Stimulated activated CD4-positive, alpha-beta T cell treated with anti-CD3 and anti-CD28 coated beads, Interleukin-15, amount 100 ng/mL, for 1 hour (primary cell): ENCODE measurements around the gene PFN1.
"Not testable (repeated sequence)": the region's sequence is repeated elsewhere in the genome, so short reads cannot be mapped to it uniquely, and the experiment has no call there.

Experiments used
- DNase-seq, 2 donors: peaks; one replicate each; pipeline ENCODE4 v3.0.0-alpha.2; 2020; ENCODE audit warnings: low read depth in 1 of 2, low spot score in 1 of 2

PFN1 gene

DNA sequence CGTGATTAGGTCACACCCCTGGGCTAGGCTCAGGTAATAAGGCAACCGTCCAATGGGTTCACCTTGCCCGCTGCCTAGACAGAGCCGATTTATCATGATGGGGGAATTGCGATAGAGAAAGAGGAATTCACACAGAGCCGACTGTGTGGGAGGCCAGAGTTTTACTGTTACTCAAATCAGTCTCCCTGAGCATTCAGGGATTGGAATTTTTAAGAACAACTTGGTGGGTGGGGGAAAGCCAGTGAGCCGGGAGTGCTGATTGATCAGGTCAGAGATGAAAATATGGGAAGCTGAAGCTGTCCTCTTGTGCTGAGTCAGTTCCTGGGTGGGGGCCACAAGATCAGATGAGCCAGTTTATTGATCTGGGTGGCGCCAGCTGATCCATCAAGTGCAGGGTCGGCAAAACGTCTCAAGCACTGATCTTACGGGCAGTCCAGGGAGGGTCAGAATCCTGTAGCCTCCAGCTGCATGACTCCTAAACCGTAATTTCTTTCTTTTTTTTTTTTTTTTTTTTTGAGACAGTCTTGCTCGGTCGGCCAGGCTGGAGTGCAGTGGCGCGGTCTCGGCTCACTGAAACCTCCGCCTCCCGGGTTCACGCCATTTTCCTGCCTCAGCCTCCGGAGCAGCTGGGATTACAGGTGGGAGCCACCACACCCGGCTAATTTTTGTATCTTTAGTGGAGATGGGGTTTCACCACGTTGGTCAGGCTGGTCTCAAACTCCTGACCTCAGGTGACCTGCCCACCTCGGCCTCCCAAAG lies 21.6 kb downstream of the PFN1 start:
- not testable (repeated sequence) for DNase-seq

DNA sequence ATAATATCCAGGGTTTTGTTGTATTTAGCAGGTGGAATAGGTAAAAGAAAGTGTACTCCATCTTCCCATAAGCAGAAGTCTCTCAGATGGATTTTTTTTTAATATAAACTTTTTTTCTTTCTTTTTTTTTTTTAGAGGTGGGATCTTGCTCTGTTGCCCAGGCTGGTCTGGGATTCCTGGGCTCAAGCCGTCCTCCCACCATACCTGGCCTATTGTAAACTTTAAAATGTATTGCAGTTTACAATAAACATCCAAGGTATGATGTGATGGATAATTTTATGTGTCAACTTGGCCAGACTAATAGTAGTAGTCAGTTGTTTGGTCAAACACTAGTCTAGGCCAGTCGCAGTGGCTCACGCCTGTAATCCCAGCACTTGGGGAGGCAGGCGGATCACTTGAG lies 27.0 kb downstream of the PFN1 start:
- DNase-seq = no peak

DNA sequence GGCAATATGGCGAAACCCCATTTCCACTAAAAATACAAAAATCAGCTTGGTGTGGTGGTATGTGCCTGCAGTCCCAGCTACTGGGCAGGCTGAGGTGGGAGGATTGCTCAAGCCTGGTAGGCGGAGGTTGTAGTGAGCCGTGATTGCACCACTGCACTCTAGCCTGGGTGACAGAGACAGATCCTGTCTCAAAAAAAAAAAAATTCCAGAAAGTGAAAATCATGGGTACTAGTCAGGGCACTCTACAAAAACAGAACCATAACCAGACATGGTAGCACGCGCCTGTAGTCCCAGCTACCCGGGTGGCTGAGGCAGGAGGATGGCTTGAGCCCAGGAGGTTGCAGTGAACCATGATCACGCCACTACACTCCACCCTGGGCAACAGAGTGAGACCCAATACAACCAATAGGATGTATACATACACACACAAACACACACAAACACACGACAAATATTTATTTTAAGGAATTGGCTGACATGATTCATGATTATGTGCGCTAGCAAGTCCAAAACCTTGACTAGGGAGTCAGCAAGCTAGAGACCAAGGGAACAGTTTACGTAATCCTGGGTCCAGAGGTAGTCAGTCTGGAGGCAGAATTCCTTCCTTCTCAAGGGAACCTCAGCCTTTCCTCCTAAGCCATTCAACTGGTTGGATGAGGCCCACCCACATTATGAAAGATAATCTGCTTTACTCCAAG lies 27.8 kb downstream of the PFN1 start:
- DNase-seq = no peak

DNA sequence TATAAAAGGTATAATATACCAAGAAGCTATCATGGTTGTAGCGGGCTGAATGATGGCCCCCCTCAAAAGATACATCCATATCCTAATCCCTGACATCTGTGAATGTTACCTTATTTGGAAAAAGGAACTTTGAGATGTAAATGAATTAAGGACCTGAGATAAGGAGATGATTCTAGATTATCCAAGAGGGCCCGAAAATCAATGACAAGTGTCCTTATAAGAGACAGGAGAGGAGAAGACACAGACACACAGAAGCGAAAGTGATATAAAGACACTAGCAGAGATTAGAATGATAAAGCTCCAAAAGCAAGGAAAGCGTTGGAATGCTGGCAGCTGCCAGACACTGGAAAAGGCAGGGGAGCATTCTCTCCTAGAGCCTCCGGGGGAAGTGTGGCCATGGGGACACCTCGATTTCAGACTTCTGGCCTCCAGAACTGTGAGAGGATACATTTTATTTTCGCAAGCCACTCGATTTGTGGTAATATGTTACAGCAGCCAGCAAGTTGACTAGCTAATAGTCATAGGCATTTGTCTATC lies 28.8 kb downstream of the PFN1 start:
- no peak for DNase-seq

DNA sequence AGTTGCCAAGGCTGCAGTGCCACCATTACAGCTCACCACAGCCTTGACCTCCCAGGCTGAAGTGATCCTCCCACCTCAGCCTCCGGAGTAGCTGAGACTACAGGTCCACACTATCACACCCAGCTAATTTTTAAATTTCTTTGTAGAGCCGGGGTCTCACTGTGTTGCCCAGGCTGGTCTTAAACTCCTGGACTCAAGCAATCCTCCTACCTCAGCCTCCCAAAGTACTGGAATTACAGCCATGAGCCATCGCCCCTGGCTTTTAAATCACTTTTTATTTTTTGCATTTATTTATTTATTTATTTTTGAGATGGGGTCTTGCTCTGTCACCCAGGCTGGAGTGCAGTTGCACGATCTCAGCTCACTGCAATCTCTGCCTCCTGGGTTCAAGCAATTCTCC lies 33.8 kb downstream of the PFN1 start:
- not testable (repeated sequence) for DNase-seq

DNA sequence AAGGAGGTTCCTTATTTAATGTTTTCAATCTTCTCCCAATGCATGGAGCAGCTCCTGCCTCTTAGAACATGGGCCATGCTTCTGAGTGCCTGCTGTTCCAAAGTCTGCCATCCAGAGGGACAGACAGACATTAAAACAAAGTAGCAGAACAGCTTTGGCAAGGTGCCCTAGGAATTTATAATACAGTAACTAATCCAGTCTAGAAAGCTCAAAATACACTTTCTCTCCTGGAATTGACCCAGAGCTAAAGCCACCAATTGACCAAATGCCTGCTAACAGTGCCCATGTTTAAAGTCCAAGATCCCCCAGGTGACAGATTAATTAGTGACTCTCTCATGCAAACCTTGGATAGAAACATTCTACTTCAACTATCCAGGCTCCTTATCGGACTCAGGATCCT lies 34.3 kb downstream of the PFN1 start:
- DNase-seq = no peak

DNA sequence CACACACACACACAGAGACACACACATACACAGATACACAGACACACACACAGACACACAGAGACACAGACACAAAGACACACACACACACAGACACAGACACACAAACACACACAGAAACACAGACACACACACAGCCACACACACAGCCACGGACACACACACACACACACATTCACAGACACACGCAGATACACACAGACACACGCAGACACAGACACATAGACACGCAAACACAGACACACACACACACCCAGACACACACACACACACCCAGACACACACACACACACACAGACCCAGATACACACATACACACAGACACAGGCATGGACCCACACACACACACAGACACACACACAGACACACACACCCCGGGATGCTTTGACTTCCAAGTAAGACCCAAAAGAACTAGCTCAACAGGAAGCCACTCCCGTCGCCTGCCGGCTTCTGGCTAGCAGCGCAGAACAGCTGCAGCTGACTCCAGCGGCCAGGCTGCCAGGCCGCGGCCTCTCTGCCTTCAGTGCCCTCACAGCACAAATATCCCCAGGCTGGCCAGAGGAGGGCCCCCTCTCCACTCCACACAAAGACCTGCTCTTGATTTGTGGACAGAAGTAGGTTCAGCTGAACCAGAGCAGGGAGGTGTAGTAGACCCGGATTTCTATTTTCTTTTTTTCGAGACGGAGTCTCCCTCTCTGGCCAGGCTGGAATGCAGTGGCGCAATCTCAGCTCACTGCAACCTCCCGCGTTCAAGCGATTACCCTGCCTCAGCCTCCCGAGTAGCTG lies 39.4 kb downstream of the PFN1 start:
- peak; percentile 54 to 61 for DNase-seq

DNA sequence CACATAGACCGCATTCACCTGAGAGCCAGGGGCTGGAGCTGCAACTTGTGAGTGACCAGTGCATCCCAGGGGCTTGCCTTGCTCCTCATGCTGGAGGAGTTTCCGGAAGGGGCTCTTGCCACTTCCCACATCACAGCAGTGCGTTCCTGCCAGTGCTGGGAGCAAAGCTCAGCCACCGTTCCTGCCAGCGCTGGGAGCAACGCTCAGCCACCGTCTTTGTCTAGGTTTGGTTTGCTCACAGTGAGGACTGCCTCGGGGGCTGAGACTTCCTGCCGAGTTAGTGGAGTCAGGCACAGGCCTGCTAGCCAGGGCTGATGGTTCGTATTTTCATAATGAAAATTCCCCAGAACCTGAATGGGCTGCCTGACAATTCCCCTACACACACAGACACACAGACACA lies 40.0 kb downstream of the PFN1 start:
- DNase-seq = no peak

DNA sequence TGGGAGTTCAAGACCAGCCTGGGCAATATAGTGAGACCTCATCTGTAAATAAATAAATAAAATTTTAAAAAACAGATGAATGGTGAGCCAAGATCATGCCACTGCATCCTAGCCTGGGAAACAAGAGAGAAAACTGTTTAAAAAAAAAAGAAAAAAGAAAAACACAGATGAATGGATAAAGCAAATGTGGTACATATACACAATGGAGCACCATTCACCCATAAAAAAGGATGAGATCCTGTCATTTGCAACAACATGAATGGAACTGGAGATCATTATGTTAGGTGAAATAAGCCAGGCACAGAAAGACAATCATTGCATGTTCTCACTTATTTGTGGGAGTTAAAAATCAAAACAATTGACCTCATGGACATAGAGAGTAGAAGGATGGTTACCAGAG lies 41.7 kb downstream of the PFN1 start:
- DNase-seq = not testable (repeated sequence)

DNA sequence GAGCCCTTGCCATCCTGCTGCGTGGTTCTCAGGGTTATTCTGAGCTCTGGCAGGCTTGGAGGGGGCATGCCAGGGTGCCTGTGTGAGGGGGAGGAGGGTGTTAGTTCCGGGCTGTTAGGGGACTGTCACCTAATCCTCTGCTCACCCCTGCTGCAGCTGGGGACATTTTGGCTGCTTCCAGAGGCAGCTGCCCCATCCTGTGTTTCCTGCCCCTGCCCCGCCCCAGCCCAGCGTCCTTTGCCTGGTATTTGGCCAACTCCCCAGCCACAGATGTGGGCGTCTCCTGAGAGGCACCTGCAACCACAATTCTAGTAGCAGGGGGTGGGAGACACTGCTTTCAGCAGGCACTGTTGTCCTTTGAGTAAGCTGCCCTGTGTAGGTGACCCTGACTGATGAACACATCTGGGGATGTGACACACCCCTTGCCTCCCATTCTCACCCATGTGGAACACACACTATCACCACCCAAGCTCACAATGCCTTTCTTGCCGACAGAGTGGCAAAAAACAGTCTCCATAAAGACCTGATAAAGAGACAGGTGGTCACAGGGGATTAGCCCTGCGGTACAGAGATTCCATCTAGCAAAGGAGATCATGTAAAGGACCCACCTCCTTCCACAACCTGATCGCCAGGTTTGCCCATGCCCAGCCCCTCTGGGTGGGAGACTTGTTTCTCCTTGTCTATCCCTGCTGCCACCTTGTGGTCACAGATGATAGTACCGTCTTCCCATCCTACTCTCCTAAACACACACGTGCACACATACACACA lies 45.1 kb downstream of the PFN1 start, which contains the start of gene CHRNE:
TSS of gene CHRNE (minus strand) at position 48 of the 768 bp plus-strand sequence. CDS start at position 13, 35 bp downstream.
- peak; percentile 31 to 35 for DNase-seq

DNA sequence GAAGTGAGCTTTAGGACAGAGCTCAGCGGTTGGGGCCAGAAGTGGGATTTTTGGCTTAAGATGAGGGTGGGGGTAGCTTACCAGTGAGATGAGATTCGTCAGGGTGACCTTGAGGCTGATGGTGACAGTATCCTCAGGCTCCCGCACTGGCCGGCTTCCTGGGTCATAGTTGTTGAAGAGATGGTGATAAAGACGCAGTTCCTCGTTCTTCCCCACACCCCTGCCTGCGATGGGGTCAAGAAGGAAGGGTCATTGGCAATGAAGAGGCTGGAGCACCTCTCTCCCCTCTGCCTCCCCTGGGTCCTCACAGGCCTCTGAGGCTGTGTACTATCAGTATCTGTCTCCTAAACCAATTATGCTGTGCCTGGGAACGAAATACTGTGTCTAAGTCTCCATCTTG lies 45.8 kb downstream of the PFN1 start:
- no peak for DNase-seq

DNA sequence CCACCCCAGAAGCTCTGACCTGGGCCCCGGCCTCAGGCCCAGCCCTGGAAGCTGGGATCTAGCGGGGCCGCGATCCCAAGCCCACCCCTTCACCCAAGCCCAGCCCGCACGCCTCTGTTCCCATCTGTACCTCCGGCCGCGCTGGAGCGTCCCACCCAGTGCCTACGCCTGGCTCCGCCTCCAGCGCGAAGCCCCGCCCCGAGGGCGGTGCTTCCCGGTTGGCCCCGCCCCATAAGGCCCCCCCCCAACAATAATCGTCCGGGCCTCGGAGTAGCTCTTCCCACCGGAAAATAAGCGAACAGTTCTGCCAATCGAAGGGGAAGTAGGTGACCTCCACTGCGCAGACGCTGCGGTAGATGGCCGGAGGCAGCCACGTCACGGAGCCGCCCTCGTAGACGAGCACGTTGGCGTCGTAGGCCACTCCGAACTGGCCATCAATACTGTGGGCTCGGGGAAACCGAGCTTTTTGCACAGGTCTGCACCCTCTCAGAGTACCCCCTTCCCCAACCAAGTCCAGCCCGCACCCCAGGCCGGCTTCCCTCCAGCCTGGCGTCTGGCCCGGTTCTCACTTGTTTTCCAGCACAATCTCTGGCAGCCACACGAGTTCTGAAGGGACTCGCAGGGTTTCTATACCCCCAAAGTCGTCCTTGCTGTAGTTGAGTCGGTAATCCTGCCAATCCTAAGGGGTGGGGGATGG lies 46.5 kb downstream of the PFN1 start:
- peak in 1 of 2 donors; percentile 17 for DNase-seq

DNA sequence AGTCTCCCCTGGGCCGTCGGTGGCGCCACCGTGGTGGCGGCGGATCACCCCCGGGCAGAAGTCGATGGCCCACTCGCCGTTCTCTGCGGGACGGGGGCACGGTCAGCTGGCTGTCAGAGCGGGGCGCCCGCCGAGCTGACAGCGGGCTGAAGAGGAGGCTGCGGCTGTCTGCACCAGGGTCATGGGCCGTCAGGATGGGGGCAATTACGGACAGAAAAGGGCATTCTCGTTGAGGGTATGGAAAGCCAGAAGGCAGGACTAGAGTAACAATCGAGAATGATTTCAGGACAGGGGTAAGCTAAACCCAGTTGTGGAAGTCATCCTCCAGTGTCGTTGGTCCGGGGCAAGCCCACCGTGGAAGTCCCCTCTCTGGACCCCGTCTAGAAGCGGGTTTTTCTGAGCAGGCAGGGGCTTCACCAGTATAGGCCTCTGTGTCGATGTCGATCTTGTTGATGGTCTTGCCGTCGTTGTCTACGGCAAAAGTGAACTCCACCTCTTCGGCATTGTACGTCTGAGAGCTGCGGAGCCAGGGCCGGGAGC lies 47.2 kb downstream of the PFN1 start:
- no peak for DNase-seq

DNA sequence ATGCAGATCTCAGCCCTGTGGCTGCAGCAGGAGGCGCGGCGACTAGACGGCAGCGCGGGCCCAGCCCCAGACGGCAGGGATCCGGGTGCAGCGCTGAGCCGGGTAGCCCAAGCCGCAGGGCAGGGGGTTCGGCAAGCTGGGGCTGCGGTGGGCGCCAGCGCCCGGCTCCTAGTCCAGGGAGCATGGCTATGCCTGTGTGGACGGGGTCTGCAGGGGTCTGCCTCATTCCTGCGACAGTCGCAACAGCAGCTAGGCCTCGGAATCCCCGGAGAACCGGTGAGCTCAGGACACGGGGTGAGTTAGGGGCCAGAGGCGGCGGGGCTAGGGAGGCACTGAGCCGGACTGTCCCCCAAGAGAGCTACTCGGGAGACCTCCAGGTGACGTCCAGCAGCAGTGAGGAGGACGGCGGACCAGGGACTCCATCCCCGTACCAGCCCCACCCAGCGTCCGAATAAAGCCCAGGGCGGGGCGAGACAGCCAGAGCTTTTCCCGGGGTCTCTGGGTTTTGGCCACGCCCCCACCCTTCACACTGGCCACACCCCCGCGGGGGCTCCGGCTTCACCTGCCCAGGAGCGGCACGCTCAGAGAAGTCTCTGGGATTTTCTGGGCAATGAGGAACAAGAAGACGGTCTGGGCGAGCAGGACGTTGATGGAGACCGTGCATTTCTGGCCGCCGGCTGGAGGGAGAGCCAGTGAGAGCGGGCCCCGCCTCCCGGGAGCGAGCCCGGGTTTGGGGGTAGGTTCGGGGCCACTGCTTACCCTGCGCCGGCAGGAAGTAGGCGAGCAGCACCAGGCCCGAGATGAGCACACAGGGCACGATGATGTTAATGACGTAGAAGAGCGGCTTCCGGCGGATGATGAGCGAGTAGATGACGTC lies 47.9 kb downstream of the PFN1 start:
- DNase-seq = peak; percentile 16 to 21

DNA sequence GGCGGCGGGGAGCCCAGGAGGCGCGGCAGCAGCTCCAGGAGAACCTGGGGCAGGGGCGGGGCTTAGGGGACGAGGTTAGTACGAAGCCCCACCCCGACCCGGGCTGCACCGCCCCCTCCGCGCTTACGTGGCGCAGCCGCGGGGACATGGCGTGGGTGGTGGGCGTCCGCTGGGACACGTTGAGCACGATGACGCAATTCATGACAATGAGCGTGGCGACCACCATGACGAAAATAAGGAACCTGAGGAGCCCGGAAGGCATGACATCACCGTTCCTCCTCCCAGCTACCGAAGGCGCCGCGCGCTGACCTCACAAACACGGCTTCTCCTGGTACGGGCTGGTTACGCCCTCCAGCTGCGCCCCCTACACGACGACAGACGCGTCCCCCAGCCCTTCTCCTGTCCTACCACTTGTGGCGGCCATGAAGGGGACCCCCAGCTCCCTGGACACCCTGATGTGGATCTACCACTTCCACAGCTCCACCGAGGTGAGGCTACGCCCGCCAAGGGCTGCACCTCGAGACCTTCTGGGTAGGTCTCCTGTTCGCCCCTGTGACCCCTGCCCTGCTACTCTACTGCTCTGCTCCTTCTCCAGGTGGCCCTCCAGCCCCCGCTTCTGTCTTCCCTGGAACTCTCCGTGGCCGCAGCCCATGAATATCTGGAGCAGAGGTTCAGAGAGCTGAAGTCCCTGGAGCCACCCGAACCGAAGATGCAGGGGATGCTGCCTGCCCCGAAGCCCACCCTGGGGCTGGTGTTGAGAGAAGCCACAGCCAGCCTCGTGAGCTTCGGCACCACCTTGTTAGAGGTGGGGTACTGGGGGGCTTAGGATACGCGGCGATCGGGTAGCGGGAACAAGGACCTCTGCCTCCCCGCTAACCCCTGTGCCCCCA lies 48.7 kb downstream of the PFN1 start, which contains the start of gene C17orf107:
TSS of gene C17orf107 (plus strand) at position 196 of the 890 bp plus-strand sequence. CDS start at position 423, 227 bp downstream.
- DNase-seq = peak; percentile 81 to 94

DNA sequence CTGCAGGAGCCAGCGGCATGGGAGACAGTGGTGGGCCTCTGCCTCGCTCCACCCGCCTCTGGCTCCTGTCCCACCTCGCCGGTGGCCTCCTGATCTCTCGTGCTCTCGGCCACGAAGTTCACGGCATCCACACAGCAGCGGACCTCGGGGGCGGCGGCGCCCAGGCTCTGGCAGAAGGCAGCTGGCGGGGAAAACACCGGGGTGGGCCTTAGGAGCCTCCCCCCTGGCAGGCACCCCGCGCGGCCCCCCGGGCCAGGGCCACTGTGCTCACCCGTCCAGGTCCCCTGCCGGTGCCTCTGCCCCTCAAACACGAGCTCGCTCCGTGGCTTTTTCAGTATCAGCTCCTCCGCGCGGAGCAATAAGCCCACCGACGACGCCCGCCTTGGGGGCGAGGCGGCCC lies 49.4 kb downstream of the PFN1 start:
- DNase-seq = no peak

DNA sequence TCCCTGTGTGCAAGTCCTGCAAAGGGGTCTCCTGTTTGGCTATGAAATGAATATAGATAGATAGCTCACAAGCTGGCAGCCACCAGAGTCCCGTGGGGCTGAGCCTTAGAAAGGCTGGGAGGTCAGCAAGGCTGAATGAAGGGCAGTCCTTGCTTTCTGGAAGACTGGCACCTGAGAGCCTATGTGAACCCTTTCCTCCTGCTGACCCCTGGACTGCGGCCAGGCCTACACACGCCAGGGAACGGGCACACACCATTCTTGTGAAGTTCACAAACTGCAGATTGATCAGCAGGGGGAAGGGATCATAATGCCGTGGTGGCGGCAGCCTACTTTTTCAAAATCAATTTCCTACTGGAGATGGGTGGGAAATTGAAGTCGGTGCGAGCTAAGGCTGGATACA lies 50.0 kb downstream of the PFN1 start:
- DNase-seq = no peak

DNA sequence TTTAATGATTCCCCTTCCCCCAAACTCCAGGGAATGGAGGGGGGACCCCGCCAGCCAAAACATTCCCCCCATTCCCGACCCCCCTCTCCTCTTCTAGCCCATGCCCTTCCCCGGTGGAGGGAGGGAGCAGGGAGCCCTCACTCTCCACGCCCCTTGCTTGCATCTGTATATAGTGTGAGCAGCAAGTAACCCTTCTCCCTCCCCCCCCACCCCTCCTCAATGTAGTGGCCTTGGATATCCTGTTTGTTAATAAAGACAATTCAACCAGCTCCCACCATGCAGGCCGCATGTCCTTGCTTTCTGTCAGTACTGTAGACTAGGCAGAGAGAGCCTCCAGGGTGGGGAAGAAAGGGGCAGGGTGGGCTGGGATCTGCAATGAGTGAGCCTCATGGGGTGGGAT lies 50.5 kb downstream of the PFN1 start:
- DNase-seq = no peak
